KMS-11 (cell line): Measurements from ENCODE around the gene RHBDD1.

Experiments used
- H2AFZ ChIP-seq: fragments of 200-600 bp; sonication (generic); 2 replicates; pipeline ENCODE4 v1.6.1; 2016; ENCODE audit warnings: antibody characterized with exemption, mixed run types, low read depth
- H3K27ac ChIP-seq: fragments of 200-600 bp; sonication (generic); 2 replicates; pipeline ENCODE4 v1.6.1; 2016; ENCODE audit warnings: mild to moderate bottlenecking, mixed run types
- H3K27me3 ChIP-seq: fragments of 200-600 bp; sonication (generic); 2 replicates; pipeline ENCODE4 v1.6.1; 2017; ENCODE audit warnings: mild to moderate bottlenecking, low read depth, mixed run types, moderate library complexity; ENCODE audit not compliant: insufficient read depth
- H3K36me3 ChIP-seq: fragments of 200-600 bp; sonication (generic); 2 replicates; pipeline ENCODE4 v1.6.1; 2017; ENCODE audit warnings: mild to moderate bottlenecking, mixed run types; ENCODE audit not compliant: insufficient read depth
- H3K4me1 ChIP-seq: fragments of 200-600 bp; sonication (generic); 2 replicates; pipeline ENCODE4 v1.6.1; 2016; ENCODE audit warnings: mild to moderate bottlenecking, low read depth, mixed run types; ENCODE audit not compliant: poor library complexity, severe bottlenecking
- H3K4me2 ChIP-seq: fragments of 200-600 bp; sonication (generic); 2 replicates; pipeline ENCODE4 v1.7.0; 2016; ENCODE audit warnings: mild to moderate bottlenecking, mixed run types
- H3K4me3 ChIP-seq: fragments of 200-600 bp; sonication (generic); IDR thresholded peaks from 2 replicates; pipeline ENCODE4 v1.6.1; 2017; ENCODE audit warnings: low read depth, low read length, mixed read lengths; ENCODE audit not compliant: insufficient read depth
- H3K79me2 ChIP-seq: fragments of 200-600 bp; sonication (generic); 2 replicates; pipeline ENCODE4 v1.6.1; 2016; ENCODE audit warnings: low read depth, mixed run types; ENCODE audit not compliant: insufficient read depth
- H3K9ac ChIP-seq: fragments of 200-600 bp; sonication (generic); 2 replicates; pipeline ENCODE4 v1.6.1; 2016; ENCODE audit warnings: mild to moderate bottlenecking, mixed run types
- H4K20me1 ChIP-seq: fragments of 200-600 bp; sonication (generic); 2 replicates; pipeline ENCODE4 v1.6.1; 2016; ENCODE audit warnings: mild to moderate bottlenecking, mixed run types; ENCODE audit not compliant: insufficient read depth
- CTCF ChIP-seq: fragments of 200-600 bp; sonication (generic); conservative IDR thresholded peaks from 2 replicates; pipeline ENCODE4 v1.6.1; 2017; ENCODE audit warnings: low read depth, mild to moderate bottlenecking, antibody characterized with exemption, low read length, moderate library complexity, mixed read lengths

Gene RHBDD1

GRCh38 chr2:226953206-226953605 is 117.4 kb downstream of the RHBDD1 start:
- Histone ChIP-seq H3K4me1 (no peaks in the 10 kb centered on the region), H3K4me2 (no peak overlapping the region), H4K20me1 (no peaks in the 10 kb centered on the region), H3K36me3 (no peaks in the 10 kb centered on the region), H3K4me3 (no peak overlapping the region), H3K9ac (no peak overlapping the region), H3K27me3 (no peaks in the 10 kb centered on the region), H3K79me2 (no peaks in the 10 kb centered on the region), H2AFZ (no peak overlapping the region), H3K27ac (no peak overlapping the region)
- no peak for TF ChIP-seq CTCF

- no peak for TF ChIP-seq CTCF
- Histone ChIP-seq H3K79me2 (no peaks in the 10 kb centered on the region), H4K20me1 (no peaks in the 10 kb centered on the region), H3K9ac (no peak overlapping the region), H3K4me2 (no peak overlapping the region), H3K36me3 (no peaks in the 10 kb centered on the region), H3K27ac (no peak overlapping the region), H3K27me3 (no peaks in the 10 kb centered on the region), H3K4me1 (no peaks in the 10 kb centered on the region), H3K4me3 (no peak overlapping the region), H2AFZ (no peak overlapping the region)
Measured at GRCh38 chr2:226953826-226954225, 118.0 kb downstream of the RHBDD1 start.

- no peaks in the 10 kb centered on the region for H3K36me3 ChIP-seq
- H3K9ac ChIP-seq, result no peak overlapping the region
- no peaks in the 10 kb centered on the region for H4K20me1 ChIP-seq
- no peaks in the 10 kb centered on the region for H3K4me1 ChIP-seq
- no peak overlapping the region for H2AFZ ChIP-seq
- no peak overlapping the region for H3K4me2 ChIP-seq
- H3K27ac ChIP-seq, result no peak overlapping the region
- H3K27me3 ChIP-seq, result no peaks in the 10 kb centered on the region
- H3K79me2 ChIP-seq, result no peaks in the 10 kb centered on the region
- no peak for TF ChIP-seq CTCF
- H3K4me3 ChIP-seq, result no peak overlapping the region
Measured at GRCh38 chr2:226956659-226957058, 120.8 kb downstream of the RHBDD1 start.

GRCh38 chr2:226959418-226959817 is 123.6 kb downstream of the RHBDD1 start:
- Histone ChIP-seq H3K27ac (no peak overlapping the region), H3K79me2 (no peaks in the 10 kb centered on the region), H3K27me3 (no peaks in the 10 kb centered on the region), H2AFZ (no peak overlapping the region), H3K9ac (no peak overlapping the region), H3K4me2 (no peak overlapping the region), H4K20me1 (no peaks in the 10 kb centered on the region), H3K36me3 (no peaks in the 10 kb centered on the region), H3K4me1 (no peaks in the 10 kb centered on the region), H3K4me3 (no peak overlapping the region)
- TF ChIP-seq CTCF, result no peak
